Measurements from ENCODE around the gene TPSB2.

DNA sequence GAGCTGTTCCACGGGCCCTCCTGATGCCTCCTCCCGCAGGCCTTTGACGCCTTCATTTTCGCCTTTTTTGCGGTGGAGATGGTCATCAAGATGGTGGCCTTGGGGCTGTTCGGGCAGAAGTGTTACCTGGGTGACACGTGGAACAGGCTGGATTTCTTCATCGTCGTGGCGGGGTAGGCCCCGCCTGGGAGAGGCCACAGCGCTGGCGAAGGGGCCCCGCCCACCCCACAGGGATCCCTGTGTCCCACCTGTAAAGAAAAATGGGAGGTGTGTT lies 34.7 kb downstream of the TPSB2 start:
- TF ChIP-seq, protein P1, sequence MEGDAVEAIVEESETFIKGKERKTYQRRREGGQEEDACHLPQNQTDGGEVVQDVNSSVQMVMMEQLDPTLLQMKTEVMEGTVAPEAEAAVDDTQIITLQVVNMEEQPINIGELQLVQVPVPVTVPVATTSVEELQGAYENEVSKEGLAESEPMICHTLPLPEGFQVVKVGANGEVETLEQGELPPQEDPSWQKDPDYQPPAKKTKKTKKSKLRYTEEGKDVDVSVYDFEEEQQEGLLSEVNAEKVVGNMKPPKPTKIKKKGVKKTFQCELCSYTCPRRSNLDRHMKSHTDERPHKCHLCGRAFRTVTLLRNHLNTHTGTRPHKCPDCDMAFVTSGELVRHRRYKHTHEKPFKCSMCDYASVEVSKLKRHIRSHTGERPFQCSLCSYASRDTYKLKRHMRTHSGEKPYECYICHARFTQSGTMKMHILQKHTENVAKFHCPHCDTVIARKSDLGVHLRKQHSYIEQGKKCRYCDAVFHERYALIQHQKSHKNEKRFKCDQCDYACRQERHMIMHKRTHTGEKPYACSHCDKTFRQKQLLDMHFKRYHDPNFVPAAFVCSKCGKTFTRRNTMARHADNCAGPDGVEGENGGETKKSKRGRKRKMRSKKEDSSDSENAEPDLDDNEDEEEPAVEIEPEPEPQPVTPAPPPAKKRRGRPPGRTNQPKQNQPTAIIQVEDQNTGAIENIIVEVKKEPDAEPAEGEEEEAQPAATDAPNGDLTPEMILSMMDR (IDR thresholded peaks at IDR 0.05; ENCODE audit: borderline replicate concordance, extremely low read depth, low read length, poor library complexity, severe bottlenecking), result no peak
- TF ChIP-seq EZH2 (IDR thresholded peaks at IDR 0.05; ENCODE audit: borderline replicate concordance, low read depth, low read length, severe bottlenecking), result no peak
